ENCODE results near the gene ENPP7.

ENPP7 gene

DNA sequence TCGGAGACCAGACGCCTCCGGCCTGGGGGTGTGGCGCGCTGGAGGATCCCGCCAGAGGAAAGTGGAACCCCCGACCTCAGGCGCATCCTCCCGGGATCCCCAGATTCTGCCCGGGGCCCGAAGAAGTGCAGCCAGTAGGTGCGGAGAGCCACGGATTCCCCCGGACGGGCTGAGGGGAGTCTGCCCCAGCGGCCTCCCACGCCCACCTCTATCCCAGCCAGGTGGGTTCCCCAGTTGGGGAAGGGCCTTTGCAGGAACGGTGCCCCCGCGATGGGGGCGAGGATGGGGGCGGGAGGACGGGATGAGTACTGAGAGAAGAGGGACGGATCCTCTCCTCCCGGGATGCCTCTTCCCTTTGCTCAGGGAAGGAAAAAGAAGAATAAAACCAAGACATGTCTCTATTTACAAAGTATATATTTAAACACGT lies 61.0 kb downstream of the ENPP7 start:
- no peak for DNase-seq (ENCODE audit: low read depth)

Measured in activated T-helper 1 cell treated with Interleukin-2 at 50 U/mL for 16 hours (primary cell).